ES-I3 (cell line): ENCODE measurements around the gene GPR12.

Experiments used
- H3K36me3 ChIP-seq: 2 replicates; pipeline ENCODE4 v1.6.1; 2013; ENCODE audit warnings: mild to moderate bottlenecking, low read length, control low read depth, moderate library complexity; ENCODE audit not compliant: insufficient read depth
- H3K4me1 ChIP-seq: 2 replicates; pipeline ENCODE4 v1.6.1; 2013; ENCODE audit warnings: mild to moderate bottlenecking, control low read depth, low read length; ENCODE audit not compliant: insufficient read depth
- H3K9ac ChIP-seq: 2 replicates; pipeline ENCODE4 v1.6.1; 2013; ENCODE audit warnings: low read depth, mild to moderate bottlenecking, low read length, moderate library complexity
- H3K9me3 ChIP-seq: 2 replicates; pipeline ENCODE4 v1.6.1; 2013; ENCODE audit warnings: mild to moderate bottlenecking, low read length, moderate library complexity; ENCODE audit not compliant: control insufficient read depth, insufficient read depth

GPR12 gene, protein sequence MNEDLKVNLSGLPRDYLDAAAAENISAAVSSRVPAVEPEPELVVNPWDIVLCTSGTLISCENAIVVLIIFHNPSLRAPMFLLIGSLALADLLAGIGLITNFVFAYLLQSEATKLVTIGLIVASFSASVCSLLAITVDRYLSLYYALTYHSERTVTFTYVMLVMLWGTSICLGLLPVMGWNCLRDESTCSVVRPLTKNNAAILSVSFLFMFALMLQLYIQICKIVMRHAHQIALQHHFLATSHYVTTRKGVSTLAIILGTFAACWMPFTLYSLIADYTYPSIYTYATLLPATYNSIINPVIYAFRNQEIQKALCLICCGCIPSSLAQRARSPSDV

GRCh38 chr13:26759907-26760831 is at the start of gene GPR12:
Gene GPR12 (minus strand): TSS chr13:26760786. CDS start chr13:26759827, 959 bp downstream.
- Histone ChIP-seq H3K9me3 (no peaks in the 10 kb centered on the region), H3K9ac (peak within 1 kb of the TSS; percentile 50; the same call in 1 of the 2 replicates), H3K36me3 (no peaks in the 10 kb centered on the region), H3K4me1 (no peaks in the 10 kb centered on the region)

GRCh38 chr13:26810095-26810494 is 49.5 kb upstream of the GPR12 start:
- no peaks in the 10 kb centered on the region for H3K36me3 ChIP-seq

GRCh38 chr13:26806891-26807290 is 46.3 kb upstream of the GPR12 start:
- no peaks in the 10 kb centered on the region for H3K4me1 ChIP-seq
- H3K36me3 ChIP-seq = no peaks in the 10 kb centered on the region
- H3K9me3 ChIP-seq = no peaks in the 10 kb centered on the region
- H3K9ac ChIP-seq = no peak overlapping the region

More at GRCh38 chr13:26810095-26810494, 49.5 kb upstream of the GPR12 start:
- H3K9me3 ChIP-seq = no peaks in the 10 kb centered on the region
- no peak overlapping the region for H3K9ac ChIP-seq
- H3K4me1 ChIP-seq = no peaks in the 10 kb centered on the region

- Histone ChIP-seq H3K36me3 (no peaks in the 10 kb centered on the region), H3K4me1 (peaks cover 8% of the 10 kb centered on the region), H3K9ac (no peak overlapping the region), H3K9me3 (no peaks in the 10 kb centered on the region)
These were observed 27.4 kb upstream of the GPR12 start for GRCh38 chr13:26787961-26788360.

- H3K9me3 ChIP-seq = 0 out of 2 replicates have a peak, but pooled peaks cover 3% of the 10 kb centered on the region
- peaks cover 8% of the 10 kb centered on the region for H3K4me1 ChIP-seq
- no peaks in the 10 kb centered on the region for H3K36me3 ChIP-seq
- H3K9ac ChIP-seq = no peak overlapping the region
These were observed 26.2 kb upstream of the GPR12 start for GRCh38 chr13:26786651-26787295.

DNA sequence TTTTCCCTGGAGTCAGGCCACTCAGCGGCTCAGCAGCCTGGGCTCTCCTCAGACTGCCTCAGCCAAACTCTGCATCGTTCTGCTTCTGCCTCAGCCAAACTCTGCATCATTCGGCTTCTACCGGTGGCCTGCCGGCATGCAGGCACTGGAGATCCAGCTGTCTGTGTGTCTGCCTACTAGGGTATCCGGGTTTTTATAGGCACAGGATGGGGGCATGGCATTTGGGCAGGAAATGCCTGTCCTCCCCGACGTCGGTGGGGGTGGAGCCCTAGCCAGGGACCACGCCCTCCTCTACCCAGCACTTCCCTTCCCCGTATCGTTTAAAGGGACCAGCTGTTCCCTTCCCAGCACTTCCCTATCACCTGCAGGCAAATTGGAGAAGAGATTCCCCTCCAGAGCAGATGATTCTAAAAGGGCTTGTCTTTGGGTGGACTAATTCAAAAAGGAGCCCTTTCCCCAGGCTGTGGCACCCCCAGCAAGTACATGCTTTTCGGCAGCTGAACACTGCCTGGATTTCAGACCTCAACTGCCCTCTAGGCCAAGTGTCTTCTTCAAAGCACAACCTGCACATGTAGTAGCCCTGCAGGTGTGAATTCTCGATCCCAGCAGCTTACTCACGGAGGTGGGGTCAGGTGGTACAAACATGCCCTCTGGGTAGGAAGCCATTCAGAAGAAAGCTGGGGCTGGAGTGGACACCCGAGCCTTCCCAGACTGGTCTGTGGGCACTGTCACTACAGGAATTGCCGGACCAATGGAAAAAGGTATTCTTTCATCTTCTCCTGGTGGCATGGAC is 25.4 kb upstream of the GPR12 start:
- no peaks in the 10 kb centered on the region for H3K36me3 ChIP-seq
- H3K9ac ChIP-seq = peak overlapping the region; percentile 68
- peaks cover 8% of the 10 kb centered on the region for H3K4me1 ChIP-seq
- H3K9me3 ChIP-seq = 0 out of 2 replicates have a peak, but pooled peaks cover 3% of the 10 kb centered on the region

- H3K36me3 ChIP-seq = no peaks in the 10 kb centered on the region
- 0 out of 2 replicates have a peak, but pooled peaks cover 3% of the 10 kb centered on the region for H3K9me3 ChIP-seq
- peaks cover 8% of the 10 kb centered on the region for H3K4me1 ChIP-seq
- peak overlapping the region; percentile 68 for H3K9ac ChIP-seq
These were observed 24.4 kb upstream of the GPR12 start for GRCh38 chr13:26784704-26785639.

DNA sequence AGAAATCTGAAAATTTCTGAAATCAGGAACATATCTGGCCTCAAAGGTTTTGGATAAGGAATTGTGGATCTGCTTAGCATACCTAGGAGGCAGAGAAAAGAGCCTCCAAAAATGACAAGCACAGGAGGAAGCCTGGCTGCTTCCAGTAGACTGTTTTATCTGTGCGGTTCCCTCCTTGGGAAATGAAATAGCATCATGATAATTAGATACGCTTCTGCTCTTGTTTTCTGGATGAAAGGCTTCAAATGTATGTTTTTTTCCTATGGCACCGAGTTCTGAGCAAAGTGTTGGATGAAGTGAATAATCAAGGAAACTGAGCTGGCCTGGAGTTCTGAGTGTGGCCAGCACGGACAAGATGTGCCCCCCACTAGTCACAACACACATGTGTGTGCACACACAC is 19.8 kb upstream of the GPR12 start:
- H3K36me3 ChIP-seq = no peaks in the 10 kb centered on the region
- peaks cover 8% of the 10 kb centered on the region for H3K4me1 ChIP-seq
- H3K9me3 ChIP-seq = 0 out of 2 replicates have a peak, but pooled peaks cover 3% of the 10 kb centered on the region
- H3K9ac ChIP-seq = no peak overlapping the region

DNA sequence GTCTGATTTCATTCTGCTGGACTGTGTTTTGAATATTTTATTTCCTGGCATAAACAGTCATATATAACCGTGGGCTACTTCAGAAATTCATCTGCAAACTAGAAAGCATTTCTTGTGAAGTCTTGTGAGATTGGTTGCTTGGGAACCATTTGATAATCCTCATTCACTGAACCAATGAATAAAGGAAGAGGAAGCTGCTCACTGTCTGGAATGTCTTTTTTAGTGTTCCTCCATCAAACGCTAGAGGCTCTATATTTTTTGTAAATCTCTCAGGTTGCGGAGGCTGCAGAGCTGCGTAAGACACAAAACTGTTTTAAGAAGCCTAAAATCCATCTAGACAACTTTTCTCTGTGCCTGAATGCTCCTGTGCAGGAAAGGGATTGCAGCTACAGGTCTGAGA is 18.7 kb upstream of the GPR12 start:
- Histone ChIP-seq H3K9ac (no peak overlapping the region), H3K9me3 (0 out of 2 replicates have a peak, but pooled peaks cover 3% of the 10 kb centered on the region), H3K4me1 (peaks cover under 1% of the 10 kb centered on the region; the same call in 1 of the 2 replicates), H3K36me3 (no peaks in the 10 kb centered on the region)

DNA sequence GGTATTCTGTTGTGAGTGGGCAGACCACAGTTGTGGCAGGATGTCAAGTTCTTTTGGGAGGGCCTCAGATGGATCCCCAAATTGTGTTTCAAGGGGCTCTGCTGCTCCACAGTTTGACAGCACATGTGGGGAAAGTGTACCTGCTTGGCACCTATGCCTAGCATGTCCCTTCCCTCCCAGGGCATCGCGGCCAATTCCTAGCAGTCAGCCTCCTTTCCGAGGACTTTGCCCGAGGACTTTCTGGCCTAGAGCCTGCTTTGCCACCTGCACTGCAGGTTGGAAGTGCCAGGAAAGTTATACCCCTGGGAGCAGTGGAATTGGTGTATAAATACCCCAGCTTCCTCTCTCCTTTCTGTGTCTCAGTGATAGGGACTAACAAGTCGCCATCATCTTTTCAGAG is 11.9 kb upstream of the GPR12 start:
- Histone ChIP-seq H3K9ac (no peak overlapping the region), H3K4me1 (no peaks in the 10 kb centered on the region), H3K36me3 (no peaks in the 10 kb centered on the region), H3K9me3 (no peaks in the 10 kb centered on the region)

- Histone ChIP-seq H3K4me1 (no peaks in the 10 kb centered on the region), H3K9ac (no peak overlapping the region), H3K36me3 (no peaks in the 10 kb centered on the region), H3K9me3 (no peaks in the 10 kb centered on the region)
These were observed 11.2 kb upstream of the GPR12 start for GRCh38 chr13:26771796-26772195.

DNA sequence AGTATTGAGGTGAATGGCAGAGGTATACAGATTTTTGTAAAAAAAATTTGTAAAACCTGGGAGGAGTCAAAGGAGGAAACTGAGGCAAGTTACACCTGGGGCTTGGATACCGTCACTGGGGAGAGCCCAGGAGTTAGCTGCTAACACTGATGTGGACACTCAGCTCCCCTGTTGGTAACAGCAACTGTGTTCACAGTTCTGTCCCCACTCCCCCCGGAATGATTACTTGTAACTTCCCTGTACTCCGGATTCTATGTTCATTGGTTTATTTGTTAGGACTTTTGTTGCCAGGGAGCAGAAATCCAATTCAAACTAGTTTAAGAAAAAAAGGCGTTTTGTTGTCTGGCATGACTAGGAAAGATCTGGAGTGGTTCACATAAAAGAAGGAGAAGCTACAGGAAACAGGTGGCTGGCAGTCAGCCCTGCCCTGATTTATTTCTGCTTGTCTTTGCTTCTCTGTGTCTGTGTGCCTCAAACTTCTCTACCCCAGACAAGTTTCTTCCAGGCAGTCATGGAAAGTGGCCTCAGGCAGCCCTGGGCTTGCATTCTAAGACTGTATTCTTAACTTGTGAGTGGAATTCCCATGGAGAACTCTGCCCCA is 2.3 kb upstream of the GPR12 start:
- Histone ChIP-seq H3K9ac (no peak overlapping the region), H3K36me3 (no peaks in the 10 kb centered on the region), H3K9me3 (no peaks in the 10 kb centered on the region), H3K4me1 (no peaks in the 10 kb centered on the region)
